GM12878 (cell line): Measurements from ENCODE around the gene UTP11. TPM values are rescaled to one million over a fixed set of nuclear protein-coding genes. Genes with fewer than 3 reads are reported as not detected.

Experiments
- ATAC-seq: fragments of 200-7000 bp; cut with Tn5 transposase; 3 replicates; pipeline ENCODE4 v1.9.1; 2020; ENCODE audit warnings: mild to moderate bottlenecking, moderate library complexity
- BruUV-seq: library from RNA; stranded (reverse); fragments of 400-500 nt; replicated peaks from 2 replicates; lab custom pipeline; 2021; lab: Mats Ljungman, UMichigan
- CTCF ChIA-PET: fragments of 300-600 bp; sonication (Branson Sonifier 250); formaldehyde crosslinking; extraction: SDS; loops from one replicate; lab custom pipeline; 2021; ENCODE audit warnings: inconsistent platforms; lab: Yijun Ruan, JAX
- POLR2A ChIA-PET: fragments of 350-600 bp; formaldehyde crosslinking; extraction: SDS; loops from one replicate; lab custom pipeline; 2021; ENCODE audit warnings: inconsistent platforms; lab: Charles Lee
- RAD21 ChIA-PET: fragments of 300-600 bp; sonication (Branson Sonifier 250); formaldehyde crosslinking; loops from one replicate; lab custom pipeline; 2023; ENCODE audit warnings: antibody characterized with exemption; ENCODE audit not compliant: unreplicated experiment; lab: Charles Lee
- SMC1A ChIA-PET: fragments of 300-600 bp; sonication (Branson Sonifier 250); formaldehyde crosslinking; loops from one replicate; lab custom pipeline; 2023; ENCODE audit not compliant: unreplicated experiment, uncharacterized antibody; lab: Charles Lee
- DNase-seq: peaks from one replicate; pipeline ENCODE4 v3.0.0-alpha.2; 2011; ENCODE audit warnings: low read depth, low spot score
- FAIRE-seq: peaks from 3 replicates; lab custom pipeline; 2011; peaks lifted over from hg19 to GRCh38; lab: Jason Lieb, UNC
- H2AFZ ChIP-seq: 2 replicates; pipeline ENCODE4 v1.6.0; 2011; ENCODE audit warnings: low read depth, low read length, control low read depth; ENCODE audit not compliant: control insufficient read depth
- H3K27ac ChIP-seq: 2 replicates; pipeline ENCODE4 v1.5.1; 2011; ENCODE audit warnings: control low read depth; ENCODE audit not compliant: control insufficient read depth, insufficient read depth
- H3K27me3 ChIP-seq, 2 experiments: replicated peaks in 1 of 2; 2 replicates each; pipeline versions ENCODE4 v1.6.0 to v1.6.1; 2011; ENCODE audit warnings: low read length in 1 of 2; ENCODE audit not compliant: control insufficient read depth in 2 of 2, insufficient read depth in 2 of 2
- H3K36me3 ChIP-seq, 2 experiments: 2 replicates each; pipeline ENCODE4 v1.5.1; 2011; ENCODE audit warnings: low read length in 1 of 2; ENCODE audit not compliant: control insufficient read depth in 2 of 2, insufficient read depth in 2 of 2
- H3K4me1 ChIP-seq: 2 replicates; pipeline ENCODE4 v1.6.1; 2011; ENCODE audit warnings: mild to moderate bottlenecking, low read length, moderate library complexity, mixed read lengths; ENCODE audit not compliant: control insufficient read depth, insufficient read depth
- H3K4me2 ChIP-seq: 2 replicates; pipeline ENCODE4 v1.6.0; 2011; ENCODE audit warnings: control low read depth; ENCODE audit not compliant: control insufficient read depth, insufficient read depth
- H3K4me3 ChIP-seq: fragments of 200-600 bp; sonication (generic); 2 replicates; pipeline ENCODE4 v1.5.1; 2016
- H3K79me2 ChIP-seq: 2 replicates; pipeline ENCODE4 v1.6.0; 2011; ENCODE audit warnings: low read length; ENCODE audit not compliant: control insufficient read depth, insufficient read depth
- H3K9ac ChIP-seq: 2 replicates; pipeline ENCODE4 v1.8.0; 2011; ENCODE audit warnings: low read length, control low read depth, mixed read lengths; ENCODE audit not compliant: control insufficient read depth, insufficient read depth
- H3K9me3 ChIP-seq: replicated peaks from 3 replicates; pipeline ENCODE4 v1.5.1; 2011; ENCODE audit warnings: mild to moderate bottlenecking, low read length; ENCODE audit not compliant: control insufficient read depth, insufficient read depth
- H4K20me1 ChIP-seq: 2 replicates; pipeline ENCODE4 v1.6.0; 2011; ENCODE audit not compliant: control insufficient read depth, insufficient read depth
- BACH1 ChIP-seq: fragments of 450-650 bp; IDR thresholded peaks from 2 replicates; pipeline ENCODE4 v1.6.1; 2017; ENCODE audit warnings: mild to moderate bottlenecking, borderline replicate concordance
- CBX3 ChIP-seq: fragments of 200-600 bp; sonication (generic); IDR thresholded peaks from 2 replicates; pipeline ENCODE4 v1.6.1; 2016; ENCODE audit warnings: low read depth, borderline replicate concordance
- CHD4 ChIP-seq: fragments of 200-600 bp; sonication (generic); IDR thresholded peaks from 2 replicates; pipeline ENCODE4 v1.6.1; 2016; ENCODE audit warnings: mild to moderate bottlenecking
- DPF2 ChIP-seq: fragments of 450-650 bp; IDR thresholded peaks from 2 replicates; pipeline ENCODE4 v1.6.1; 2017; ENCODE audit warnings: mild to moderate bottlenecking
- KAT2A ChIP-seq: conservative IDR thresholded peaks from 2 replicates; pipeline ENCODE4 v1.6.1; 2011; ENCODE audit warnings: low read depth, low read length; ENCODE audit not compliant: control insufficient read depth
- RAD51 ChIP-seq: fragments of 450-650 bp; IDR thresholded peaks from 2 replicates; pipeline ENCODE4 v1.6.1; 2016; ENCODE audit warnings: moderate library complexity, mild to moderate bottlenecking, inconsistent platforms
- RUNX3 ChIP-seq: IDR thresholded peaks from 2 replicates; pipeline ENCODE4 v1.6.1; 2012; ENCODE audit warnings: low read length, inconsistent platforms
- SMAD5 ChIP-seq: IDR thresholded peaks from 2 replicates; pipeline ENCODE4 v1.6.1; 2016; ENCODE audit warnings: antibody characterized with exemption, low read depth
- ZNF207 ChIP-seq: fragments of 450-650 bp; IDR thresholded peaks from 2 replicates; pipeline ENCODE4 v1.6.1; 2014; ENCODE audit warnings: antibody characterized with exemption, mild to moderate bottlenecking, borderline replicate concordance
- WGBS: methylation state at CpG from one replicate; pipeline ENCODE4 v1.1.6; 2016; ENCODE audit warnings: low lambda C conversion rate; ENCODE audit not compliant: insufficient replicate concordance, insufficient coverage; ENCODE audit errors: missing lambda C conversion rate; 5-methylcytosine and 5-hydroxymethylcytosine counted together
- in situ Hi-C: fragments of 300-500 bp; cut with MboI; formaldehyde crosslinking; loops from 9 replicates; pipeline ENCODE4 v1.14.3; 2018; ENCODE audit warnings: mixed read lengths
- intact Hi-C: fragments of 100-400 bp; cut with micrococcal nuclease; formaldehyde crosslinking; loops from one replicate; pipeline ENCODE4 v1.14.2; 2022; ENCODE audit not compliant: unreplicated experiment
- polyA plus RNA-seq, 11 experiments: library from polyadenylated mRNA; depleted of rRNA in 4 of 11; unstranded in 6 of 11; stranded (reverse) in 5 of 11; fragments of >200 nt; fragmentation: Nextera tagmentation in 4 of 11; fragmentation: Illumina TruSeq in 1 of 11; extraction: Ambion mirVana in 4 of 11; extraction: Trizol in 1 of 11; gene quantifications; 1 replicate in 1 of 11; 2 replicates in 10 of 11; pipeline versions ENCODE4 v1.2.1 to v1.2.3, GENCODE V29; 2011 to 2016; ENCODE audit warnings: inconsistent platforms in 2 of 11, missing spikeins in 2 of 11, low read depth in 1 of 11
- total RNA-seq, 4 experiments: library from RNA; depleted of rRNA in 3 of 4; stranded (reverse); fragments of >200 nt in 3 of 4; fragmentation: Illumina TruSeq in 1 of 4; extraction: Trizol in 1 of 4; gene quantifications; 2 replicates each; pipeline versions ENCODE4 v1.2.1 to v1.2.3, GENCODE V29; 2013 to 2021

UTP11 gene
- total and polyA plus RNA-seq, 10 of the 15 experiments (the other 5 are each of a cell fraction or from before 2014, with no cell fraction given), result 34.5 to 146 (median 64.2) TPM

DNA sequence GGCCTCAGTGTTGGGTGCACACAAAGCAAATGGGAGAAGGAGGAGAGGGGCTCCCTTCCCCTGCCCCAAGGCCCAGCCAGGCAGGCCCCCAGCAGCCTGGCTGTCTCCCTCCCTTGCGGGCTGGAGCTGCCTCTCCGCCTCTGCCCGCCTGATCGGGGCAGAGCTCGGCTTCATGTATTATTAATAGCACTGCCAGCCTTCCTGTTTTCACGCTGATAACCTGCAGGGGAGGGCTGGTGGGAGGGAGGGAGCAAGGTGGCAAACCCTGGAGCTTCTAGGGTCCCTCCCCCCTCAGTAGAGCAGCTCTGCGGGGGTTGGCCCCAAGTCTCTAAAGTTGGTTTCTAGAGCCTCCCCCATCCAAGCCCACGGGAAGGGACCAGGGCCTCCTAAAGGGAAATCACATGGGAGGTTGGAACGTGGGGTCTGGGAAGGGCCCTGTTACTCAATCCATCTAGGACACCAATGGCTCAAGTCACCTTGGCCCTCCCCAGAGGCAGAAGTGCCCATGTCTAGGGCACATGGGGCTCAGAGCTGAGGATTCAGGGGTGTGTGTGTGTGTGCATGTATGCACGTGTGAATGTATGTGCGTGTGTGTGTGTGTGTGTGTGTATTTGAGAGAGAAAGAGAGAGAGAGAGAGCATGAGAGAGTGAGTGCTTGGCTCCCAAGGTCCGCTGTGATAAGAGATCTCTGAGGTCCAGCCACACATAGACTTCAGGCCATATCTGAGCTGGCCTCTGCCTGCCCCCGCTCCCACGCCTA, 55.9 kb downstream of the UTP11 start:
- RAD21 ChIA-PET, result interaction anchor here (0.6 to 7.6 kb wide), 8 partner anchors 14 to 407 kb away, joined by 3 to 173 read pairs (median 4); no protein-coding TSS in a partner anchor
- WGBS, result 55% methylated on average over 14 of the region's 14 CpGs
- no peak for ATAC-seq
- H3K4me2 ChIP-seq, result no peak overlapping the region
- no peak overlapping the region for H3K4me3 ChIP-seq
- POLR2A ChIA-PET, result interaction anchor here (1.0 to 1.5 kb wide), 4 partner anchors 9 to 38 kb away, joined by 4 to 5 read pairs (median 4); partner anchors contain the start of gene POU3F1
- intact Hi-C loops, result no loop called here
- no peaks in the 10 kb centered on the region for H3K79me2 ChIP-seq
- no peaks in the 10 kb centered on the region for H3K9me3 ChIP-seq
- no peak overlapping the region for H2AFZ ChIP-seq
- in situ Hi-C loops, result no loop called here
- no TSS peak for BruUV-seq
- no peaks in the 10 kb centered on the region for H3K36me3 ChIP-seq
- CTCF ChIA-PET, result interaction anchor here (0.6 to 11.3 kb wide), 9 partner anchors 9 to 517 kb away, joined by 3 to 252 read pairs (median 4); no protein-coding TSS in a partner anchor
- H3K27ac ChIP-seq, result no peak overlapping the region
- SMC1A ChIA-PET, result interaction anchor here (0.8 to 12.4 kb wide), 7 partner anchors 12 to 151 kb away, joined by 3 to 316 read pairs (median 3); partner anchors contain the start of gene POU3F1
- FAIRE-seq, result no peak
- H3K27me3 ChIP-seq, result no peaks in the 10 kb centered on the region
- H4K20me1 ChIP-seq, result no peaks in the 10 kb centered on the region
- no peak for DNase-seq
- no peak overlapping the region for H3K9ac ChIP-seq
- TF ChIP-seq DPF2 (no peak), KAT2A (no peak), CHD4 (no peak), RAD51 (no peak), ZNF207 (no peak), SMAD5 (no peak), RUNX3 (no peak), BACH1 (no peak), CBX3 (no peak)
- no peaks in the 10 kb centered on the region; the same call in 1 of the 2 replicates for H3K4me1 ChIP-seq
